Measurements from ENCODE around the gene PSME3. TPM values are rescaled to one million over a fixed set of nuclear protein-coding genes. Genes with fewer than 3 reads are reported as not detected.

The PSME3 gene
- total and polyA plus RNA-seq, 4 donors, result 25.0 to 55.3 (median 39.8) TPM

- H3K9ac ChIP-seq (ENCODE audit: low read depth in 1 of 2, low read length in 2 of 2), result no peak overlapping the region
- no peak overlapping the region for H3K27ac ChIP-seq (ENCODE audit: low read depth in 1 of 2, low read length in 2 of 2)
- H3K27me3 ChIP-seq (ENCODE audit: control insufficient read depth in 4 of 4, insufficient read depth in 4 of 4, low read length in 3 of 4), result no peaks in the 10 kb centered on the region
- no peak overlapping the region for H3K4me3 ChIP-seq (ENCODE audit: low read depth in 1 of 3, low read length in 3 of 3)
- TF ChIP-seq SP1 (IDR thresholded peaks at IDR 0.05) (no peak), MAX (IDR thresholded peaks at IDR 0.05) (no peak), RXRA (IDR thresholded peaks at IDR 0.05) (no peak), NR2F2 (IDR thresholded peaks at IDR 0.05) (no peak), HNF4A (conservative IDR thresholded peaks at IDR 0.05) (no peak), FOXA1 (IDR thresholded peaks at IDR 0.05) (no peak), YY1 (IDR thresholded peaks at IDR 0.05) (no peak), HNF4G (IDR thresholded peaks at IDR 0.05) (no peak), ZBTB33 (IDR thresholded peaks at IDR 0.05) (no peak), FOXA2 (IDR thresholded peaks at IDR 0.05) (no peak), JUND (IDR thresholded peaks at IDR 0.05) (no peak), REST (IDR thresholded peaks at IDR 0.05) (no peak), CTCF (IDR thresholded peaks at IDR 0.05; ENCODE audit: low read depth, low read length, missing input control) (no peak), TAF1 (conservative IDR thresholded peaks at IDR 0.05) (no peak), RAD21 (IDR thresholded peaks at IDR 0.05) (no peak), GABPA (IDR thresholded peaks at IDR 0.05 in 1 of 2, conservative IDR thresholded peaks at IDR 0.05 in 1 of 2) (no peak), ATF3 (IDR thresholded peaks at IDR 0.05) (no peak), EGR1 (IDR thresholded peaks at IDR 0.05; ENCODE audit: low read depth in 2 of 2) (no peak)
- whole genome bisulfite sequencing, result 53% methylated on average over 2 of the region's 2 CpGs
- DNase-seq (ENCODE audit: low spot score), result no peak
- H3K9me3 ChIP-seq (ENCODE audit: control insufficient read depth in 4 of 4, low read length in 3 of 4), result no peaks in the 10 kb centered on the region
- no peaks in the 10 kb centered on the region for H3K36me3 ChIP-seq (ENCODE audit: control insufficient read depth in 4 of 4, insufficient read depth in 3 of 4, low read depth in 1 of 4, low read length in 3 of 4)
- H3K4me1 ChIP-seq (ENCODE audit: control insufficient read depth in 4 of 4, insufficient read depth in 4 of 4, low read length in 3 of 4), result peaks cover 0 to 13% (median 9%) of the 10 kb centered on the region in 4 donors
Observed at GRCh38 chr17:42803074-42803883, 29.9 kb upstream of the PSME3 start.

All from liver (tissue), 9 donors.